Loucy (cell line): Measurements from ENCODE around the gene ZFP36L2.

Source experiments
- EZH2phosphoT487 ChIP-seq: fragments of 200-600 bp; IDR thresholded peaks from 2 replicates; pipeline ENCODE4 v1.6.1; 2018; ENCODE audit warnings: antibody characterized with exemption, mild to moderate bottlenecking, moderate library complexity, borderline replicate concordance
- TF ChIP-seq, protein P1 (sequence below): fragments of 200-600 bp; sonication (generic); conservative IDR thresholded peaks from 2 replicates; pipeline ENCODE4 v1.5.1; 2014; ENCODE audit warnings: mild to moderate bottlenecking, antibody characterized with exemption, low read length

GRCh38 chr2:43220229-43220751, 6.1 kb downstream of the ZFP36L2 start:
- TF ChIP-seq, protein P1, sequence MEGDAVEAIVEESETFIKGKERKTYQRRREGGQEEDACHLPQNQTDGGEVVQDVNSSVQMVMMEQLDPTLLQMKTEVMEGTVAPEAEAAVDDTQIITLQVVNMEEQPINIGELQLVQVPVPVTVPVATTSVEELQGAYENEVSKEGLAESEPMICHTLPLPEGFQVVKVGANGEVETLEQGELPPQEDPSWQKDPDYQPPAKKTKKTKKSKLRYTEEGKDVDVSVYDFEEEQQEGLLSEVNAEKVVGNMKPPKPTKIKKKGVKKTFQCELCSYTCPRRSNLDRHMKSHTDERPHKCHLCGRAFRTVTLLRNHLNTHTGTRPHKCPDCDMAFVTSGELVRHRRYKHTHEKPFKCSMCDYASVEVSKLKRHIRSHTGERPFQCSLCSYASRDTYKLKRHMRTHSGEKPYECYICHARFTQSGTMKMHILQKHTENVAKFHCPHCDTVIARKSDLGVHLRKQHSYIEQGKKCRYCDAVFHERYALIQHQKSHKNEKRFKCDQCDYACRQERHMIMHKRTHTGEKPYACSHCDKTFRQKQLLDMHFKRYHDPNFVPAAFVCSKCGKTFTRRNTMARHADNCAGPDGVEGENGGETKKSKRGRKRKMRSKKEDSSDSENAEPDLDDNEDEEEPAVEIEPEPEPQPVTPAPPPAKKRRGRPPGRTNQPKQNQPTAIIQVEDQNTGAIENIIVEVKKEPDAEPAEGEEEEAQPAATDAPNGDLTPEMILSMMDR = no peak
- TF ChIP-seq EZH2phosphoT487 = no peak
